ENCODE data around the gene CDCP1. TPM values are rescaled to one million over a fixed set of nuclear protein-coding genes. Genes with fewer than 3 reads are reported as not detected.

Gene CDCP1
- total RNA-seq, 1 donor: 14.0 TPM

DNA sequence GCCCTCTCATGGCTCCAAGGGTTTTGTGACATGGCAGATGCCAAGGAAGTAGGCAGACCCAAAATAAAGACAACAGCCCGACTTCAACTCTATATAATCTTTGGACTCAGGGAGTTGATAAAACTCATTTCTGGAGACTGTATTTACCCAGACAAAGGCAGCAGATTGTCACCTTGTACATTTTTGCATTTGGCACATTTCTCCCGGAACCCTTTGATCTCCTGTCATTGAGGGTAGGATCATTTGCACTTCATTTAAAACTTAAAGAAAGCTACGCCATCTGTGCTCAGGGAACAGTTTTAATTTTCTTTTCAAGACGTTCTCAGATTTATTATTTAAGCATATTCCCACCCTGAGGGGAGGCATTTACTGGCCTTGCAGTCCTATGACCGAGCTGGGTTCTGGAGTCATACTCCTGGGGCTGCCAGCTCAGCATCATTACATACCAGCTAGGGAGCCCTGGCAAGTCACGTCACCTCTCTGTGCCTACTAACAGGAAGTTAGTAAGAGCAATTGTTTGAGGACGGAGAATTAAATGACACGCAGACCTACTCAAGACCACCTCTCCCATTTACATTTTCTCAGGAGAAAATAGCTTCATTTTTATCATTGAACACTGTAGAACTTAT is 5.9 kb downstream of the CDCP1 start:
- no peak for DNase-seq (ENCODE audit: low read depth in 2 of 3, low spot score in 2 of 3)

DNA sequence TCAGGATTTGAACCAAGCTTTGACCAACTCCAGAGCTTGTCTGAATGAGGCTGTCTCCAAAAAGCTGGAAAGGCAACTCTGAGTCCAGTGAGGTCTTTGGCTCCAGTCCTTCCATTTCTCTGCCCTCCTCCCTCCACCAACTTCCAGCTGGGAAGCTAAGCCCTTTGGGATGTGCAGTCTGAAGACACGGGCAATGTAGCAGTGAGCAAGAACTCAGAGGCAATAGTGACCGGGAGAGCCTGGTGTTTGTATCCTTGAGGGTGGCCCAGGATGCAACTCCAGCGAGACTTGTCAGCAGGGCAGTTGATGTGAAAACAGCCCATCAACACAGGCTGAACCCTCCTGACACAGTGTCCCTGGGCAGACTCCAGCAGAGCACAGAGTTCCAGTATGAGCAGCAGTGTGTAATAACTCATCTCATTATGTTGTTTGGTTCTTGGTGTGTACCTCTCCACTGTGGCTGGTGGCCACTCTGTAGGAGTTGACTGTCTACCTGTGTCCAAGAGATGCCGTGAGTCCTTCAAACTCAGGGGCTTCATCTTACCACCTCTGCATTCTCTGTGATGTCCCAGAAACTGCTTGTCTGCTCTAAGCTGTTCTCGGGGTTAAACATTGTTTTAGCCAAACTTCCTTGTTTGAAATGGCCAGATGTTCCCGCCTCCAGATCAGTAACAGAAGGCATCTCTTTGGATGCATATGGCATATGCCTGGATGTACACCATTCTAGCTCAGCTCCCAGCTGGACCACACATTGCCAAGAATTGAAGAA is 6.6 kb downstream of the CDCP1 start:
- no peak for DNase-seq (ENCODE audit: low read depth in 2 of 3, low spot score in 2 of 3)

DNA sequence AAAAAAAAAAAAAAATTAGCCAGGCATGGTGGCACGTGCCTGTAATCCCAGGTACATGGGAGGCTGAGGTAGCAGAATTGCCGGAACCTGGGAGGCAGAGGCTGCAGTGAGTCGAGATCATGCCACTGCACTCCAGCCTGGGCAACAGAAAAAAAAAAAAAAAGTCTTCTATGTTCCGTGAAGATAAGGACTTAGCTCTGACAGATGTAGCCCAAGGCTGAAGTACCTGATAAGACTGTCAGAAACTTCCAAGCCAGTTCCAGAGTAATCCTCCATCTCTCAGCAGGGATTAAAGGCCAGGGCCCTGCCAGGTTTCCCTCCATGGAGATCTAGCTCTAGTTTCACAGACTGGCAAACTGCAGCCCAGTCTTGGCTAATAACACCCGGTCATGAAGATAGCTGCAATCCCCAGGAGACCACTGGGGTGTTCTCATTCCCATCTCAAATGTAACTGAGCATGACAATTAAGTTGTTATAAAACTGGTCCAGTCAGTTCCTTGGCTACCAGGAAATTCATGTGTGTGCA is 8.5 kb downstream of the CDCP1 start:
- peak in 1 of 3 donors; percentile 7 for DNase-seq (ENCODE audit: low read depth in 2 of 3, low spot score in 2 of 3)

DNA sequence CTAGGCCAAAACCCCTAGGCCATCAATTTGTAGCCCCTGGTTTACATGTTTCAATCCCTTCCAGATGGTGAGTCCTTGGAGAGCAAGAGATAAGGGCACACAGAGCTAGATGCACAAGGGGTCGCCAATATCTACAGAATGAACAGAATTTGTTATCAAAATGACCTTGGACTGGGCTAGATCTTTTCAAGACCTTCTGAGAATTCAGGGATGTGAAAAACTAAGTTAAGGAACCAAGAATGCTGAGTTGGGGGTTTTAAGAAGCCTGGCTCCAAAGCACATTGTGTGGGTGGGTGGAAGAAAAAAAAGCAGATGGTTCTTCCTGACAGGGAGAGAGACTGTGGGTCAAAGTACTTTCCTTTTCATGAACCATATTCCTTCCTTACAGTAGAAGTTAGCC is 10.2 kb downstream of the CDCP1 start:
- DNase-seq (ENCODE audit: low read depth in 2 of 3, low spot score in 2 of 3): no peak

DNA sequence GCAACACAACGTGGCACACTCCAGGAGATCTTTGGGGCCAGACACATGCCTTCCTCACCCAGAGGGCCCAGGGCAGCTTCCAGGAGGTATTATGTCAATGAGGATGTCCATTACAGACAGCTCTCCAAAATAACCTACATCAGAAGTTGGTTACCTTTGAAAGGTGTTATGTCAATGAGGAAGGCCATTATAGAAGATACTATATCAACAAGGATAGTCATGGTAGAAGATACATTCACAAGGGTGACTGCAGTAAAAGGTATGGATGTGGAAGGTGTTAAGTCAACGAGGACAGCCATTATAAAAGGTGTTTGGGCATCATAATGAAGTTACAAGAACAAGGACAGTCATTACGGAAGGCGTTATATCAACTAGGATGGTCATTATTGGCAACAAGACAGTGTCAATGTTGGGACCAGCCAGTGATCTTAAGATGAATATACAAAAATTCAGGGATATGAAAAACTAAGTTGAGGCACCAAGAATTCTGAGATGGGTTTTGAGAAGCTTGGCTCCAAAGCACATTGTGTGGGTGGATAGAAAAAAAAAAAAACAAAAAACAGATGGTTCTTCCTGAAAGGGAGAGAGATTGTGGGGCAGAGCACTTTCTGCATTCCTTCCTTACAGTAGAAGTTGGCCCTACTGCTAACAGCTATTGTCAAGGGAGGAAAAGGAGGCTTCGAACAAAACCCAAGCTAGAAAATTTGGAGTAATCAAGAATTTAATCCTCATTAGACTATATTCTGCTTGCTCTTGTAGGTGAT is 11.2 kb downstream of the CDCP1 start:
- DNase-seq (ENCODE audit: low read depth in 2 of 3, low spot score in 2 of 3): no peak

DNA sequence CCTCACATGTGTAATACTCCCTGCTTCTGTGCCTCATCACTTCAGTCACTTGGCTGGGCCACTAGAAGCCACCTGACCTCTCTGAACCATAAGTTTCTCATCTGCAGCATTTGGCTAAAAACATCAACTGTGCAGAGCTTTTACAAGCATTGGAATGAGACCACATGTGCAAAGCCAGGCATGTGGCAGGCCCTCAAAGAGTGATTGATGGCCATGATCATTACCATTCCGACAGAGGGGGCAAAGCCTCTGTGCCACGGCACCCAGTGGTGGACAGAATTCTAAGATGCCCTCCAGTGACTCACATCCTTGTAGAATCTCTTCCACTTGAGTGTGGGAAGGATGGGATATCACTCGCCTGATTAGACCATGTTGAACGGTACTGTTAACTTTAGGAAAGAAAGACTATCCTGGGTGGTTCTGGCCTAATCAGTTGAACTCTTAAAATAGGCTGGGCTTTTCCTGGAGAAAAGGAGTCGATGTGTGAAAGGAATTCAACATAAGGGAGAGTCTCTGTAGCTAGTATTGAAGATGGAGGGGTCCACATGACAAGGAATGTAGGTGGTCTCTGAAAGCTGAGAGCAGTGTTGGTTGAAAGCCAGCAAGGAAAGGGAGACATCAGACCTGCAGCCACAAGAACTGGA is 13.5 kb downstream of the CDCP1 start:
- no peak for DNase-seq (ENCODE audit: low read depth in 2 of 3, low spot score in 2 of 3)

DNA sequence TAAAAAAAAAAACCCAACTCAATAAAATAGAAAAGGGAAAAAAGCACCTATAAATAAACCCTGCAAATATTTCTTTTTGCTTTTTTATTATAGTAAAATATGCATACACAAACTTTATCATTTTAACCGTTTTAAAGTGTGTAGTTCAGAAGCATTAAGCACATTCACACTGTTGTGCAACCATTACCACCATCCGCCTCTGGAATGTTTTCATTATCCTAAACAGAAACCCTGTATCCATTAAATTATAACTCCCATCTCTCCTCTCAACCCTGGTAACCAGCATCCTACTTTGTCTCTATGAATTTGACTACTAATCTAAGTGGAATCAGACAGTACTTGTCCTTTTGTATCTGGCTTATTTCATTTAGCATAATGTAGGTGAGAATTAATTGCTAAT is 15.0 kb downstream of the CDCP1 start:
- DNase-seq (ENCODE audit: low read depth in 2 of 3, low spot score in 2 of 3): no peak

DNA sequence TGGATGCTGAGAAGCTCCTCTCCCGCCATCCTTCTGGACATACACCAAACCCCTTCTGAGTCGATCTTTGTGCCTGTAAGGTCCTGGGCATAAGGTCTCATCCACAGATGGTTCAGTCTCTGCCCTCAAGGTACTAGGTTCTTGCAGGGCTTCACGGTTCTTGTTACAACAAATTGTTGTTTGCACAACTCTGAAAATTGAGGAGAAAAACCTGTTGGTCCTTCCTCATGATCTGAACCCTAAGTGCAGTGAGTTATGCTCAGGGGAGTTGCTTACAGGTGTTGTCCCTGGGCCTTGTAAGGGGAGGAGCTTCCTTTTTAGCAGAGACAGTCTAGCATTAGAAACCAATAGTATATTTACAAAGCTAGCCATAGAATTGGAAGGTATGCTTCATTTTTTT is 15.7 kb downstream of the CDCP1 start:
- no peak for DNase-seq (ENCODE audit: low read depth in 2 of 3, low spot score in 2 of 3)

DNA sequence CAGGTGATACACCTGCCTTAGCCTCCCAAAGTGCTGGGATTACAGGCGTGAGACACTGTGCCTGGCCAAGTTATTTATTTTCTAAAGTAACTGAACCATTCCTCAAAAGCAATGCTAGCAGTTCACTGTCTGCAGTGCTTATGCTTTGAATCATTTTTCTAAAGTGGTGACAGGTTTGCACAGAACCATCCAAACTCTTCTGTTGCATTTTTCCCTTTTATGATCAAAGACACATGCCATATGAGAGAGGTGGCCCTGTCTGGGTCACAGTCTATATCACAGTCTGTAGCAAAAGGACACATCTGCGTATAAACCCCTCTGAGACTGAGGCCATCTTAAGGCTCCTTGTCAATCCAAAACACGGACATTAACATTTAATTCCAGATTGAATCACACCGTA is 17.2 kb downstream of the CDCP1 start:
- no peak for DNase-seq (ENCODE audit: low read depth in 2 of 3, low spot score in 2 of 3)

DNA sequence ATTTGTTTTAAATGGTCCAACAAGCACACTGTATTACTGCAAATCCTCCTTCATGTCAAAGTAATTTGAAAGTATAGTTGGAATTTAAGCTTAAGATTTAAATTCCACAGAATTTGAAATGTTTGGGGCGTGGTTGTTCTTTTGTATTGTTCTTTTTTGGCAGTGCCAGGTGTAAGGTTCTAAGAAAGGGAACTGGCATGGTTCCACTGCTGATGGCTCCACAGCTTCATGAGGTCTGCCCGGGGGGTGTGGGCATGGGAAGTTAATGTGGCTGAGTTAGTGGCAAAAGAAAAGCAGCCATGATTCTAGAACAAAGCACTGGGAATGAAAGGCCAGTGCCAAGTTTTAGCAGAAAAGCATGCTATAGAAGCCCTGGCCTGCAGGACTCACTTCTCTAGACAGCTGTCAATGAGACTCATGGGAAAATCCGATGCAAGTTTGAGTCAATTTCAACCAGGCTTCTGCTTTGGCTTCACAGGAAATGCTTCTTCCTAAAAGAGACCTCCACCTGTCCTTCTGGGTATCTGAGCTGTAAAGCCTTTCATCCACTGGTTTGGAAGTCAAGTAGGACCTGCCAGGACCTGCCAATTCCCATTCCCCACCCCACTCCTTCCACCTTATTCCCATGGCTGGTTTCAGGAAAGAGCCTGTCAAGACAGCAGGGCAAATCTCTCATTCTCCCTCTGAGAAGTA is 18.9 kb downstream of the CDCP1 start:
- DNase-seq (ENCODE audit: low read depth in 2 of 3, low spot score in 2 of 3): no peak

DNA sequence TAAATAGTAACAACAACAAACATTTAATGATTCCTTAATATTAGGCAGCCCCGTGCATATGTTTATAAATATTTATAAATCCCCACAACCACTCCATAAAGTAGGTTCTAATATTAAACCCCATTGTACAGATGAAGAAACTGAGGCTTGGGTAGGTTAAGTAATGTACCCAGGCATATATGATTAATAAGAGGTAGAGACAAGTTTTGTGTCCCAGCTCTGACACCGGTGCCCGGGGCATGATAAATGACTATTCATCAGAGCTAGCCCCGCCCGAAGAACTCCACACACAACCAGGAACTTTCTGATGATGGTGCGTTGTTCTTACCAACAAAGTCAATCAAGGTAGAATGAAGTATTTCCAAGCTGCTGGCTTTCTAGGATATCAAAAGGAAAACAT is 19.4 kb downstream of the CDCP1 start:
- DNase-seq (ENCODE audit: low read depth in 2 of 3, low spot score in 2 of 3): no peak

DNA sequence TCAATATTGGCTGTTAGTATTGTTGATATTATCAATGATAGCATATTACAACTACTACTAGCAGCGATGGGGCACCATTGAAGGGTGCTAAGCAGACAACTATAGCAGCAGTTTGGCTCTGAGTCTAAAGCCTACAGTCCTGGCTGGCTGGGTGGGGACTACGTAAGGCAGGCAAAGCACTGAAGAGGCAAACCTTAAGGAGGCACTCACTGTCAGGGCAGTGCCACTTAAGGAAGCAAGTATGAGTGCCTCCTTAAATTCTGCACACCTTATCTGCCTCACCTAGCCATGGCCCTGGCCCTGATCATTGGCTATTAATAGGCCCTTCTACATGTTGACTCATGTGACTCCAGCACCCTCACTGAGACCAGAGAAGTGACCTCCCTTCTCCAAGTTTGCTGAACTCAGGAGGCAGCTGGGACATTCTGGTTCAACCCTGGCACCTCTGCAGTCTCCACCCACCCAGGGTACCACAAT is 20.6 kb downstream of the CDCP1 start:
- no peak for DNase-seq (ENCODE audit: low read depth in 2 of 3, low spot score in 2 of 3)

DNA sequence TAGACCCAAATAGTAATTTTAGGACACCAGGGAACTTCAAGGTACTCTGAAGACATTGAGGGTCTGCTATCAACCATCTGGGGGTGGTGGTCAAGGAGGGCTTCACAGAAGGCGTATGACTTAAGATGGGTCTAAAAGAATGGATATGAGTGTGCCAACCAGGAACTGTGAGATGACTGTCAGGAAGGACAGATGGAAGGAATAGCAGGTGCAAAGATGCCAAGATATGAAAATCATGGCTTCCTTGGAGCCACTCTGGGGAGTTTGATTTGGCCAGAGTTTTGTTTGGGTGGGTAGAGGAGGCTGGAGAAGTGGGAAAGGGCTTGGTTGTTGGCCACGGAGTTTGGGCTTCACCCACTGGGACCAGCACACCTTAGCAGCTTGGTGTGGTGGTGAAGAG is 21.2 kb downstream of the CDCP1 start:
- DNase-seq (ENCODE audit: low read depth in 2 of 3, low spot score in 2 of 3): no peak

DNA sequence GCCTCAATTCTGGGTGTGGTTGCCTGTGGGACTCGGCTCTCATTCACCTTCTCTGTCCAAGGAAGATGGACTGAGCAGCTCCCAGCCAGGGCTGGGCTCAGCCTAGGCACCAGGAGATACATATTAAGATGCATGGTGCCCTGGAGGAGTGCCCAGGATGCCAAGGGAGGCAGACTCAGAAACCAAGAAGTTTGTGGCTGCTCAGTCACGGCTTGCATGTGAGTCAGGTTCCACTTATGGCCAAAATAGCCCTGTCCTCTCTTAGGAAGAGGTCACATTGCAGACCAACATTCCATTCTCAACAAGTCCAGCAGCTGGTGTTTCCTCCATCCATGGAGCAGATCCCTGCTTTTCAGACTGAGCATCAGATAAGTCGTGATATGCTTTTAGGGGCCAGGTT is 21.8 kb downstream of the CDCP1 start:
- no peak for DNase-seq (ENCODE audit: low read depth in 2 of 3, low spot score in 2 of 3)

DNA sequence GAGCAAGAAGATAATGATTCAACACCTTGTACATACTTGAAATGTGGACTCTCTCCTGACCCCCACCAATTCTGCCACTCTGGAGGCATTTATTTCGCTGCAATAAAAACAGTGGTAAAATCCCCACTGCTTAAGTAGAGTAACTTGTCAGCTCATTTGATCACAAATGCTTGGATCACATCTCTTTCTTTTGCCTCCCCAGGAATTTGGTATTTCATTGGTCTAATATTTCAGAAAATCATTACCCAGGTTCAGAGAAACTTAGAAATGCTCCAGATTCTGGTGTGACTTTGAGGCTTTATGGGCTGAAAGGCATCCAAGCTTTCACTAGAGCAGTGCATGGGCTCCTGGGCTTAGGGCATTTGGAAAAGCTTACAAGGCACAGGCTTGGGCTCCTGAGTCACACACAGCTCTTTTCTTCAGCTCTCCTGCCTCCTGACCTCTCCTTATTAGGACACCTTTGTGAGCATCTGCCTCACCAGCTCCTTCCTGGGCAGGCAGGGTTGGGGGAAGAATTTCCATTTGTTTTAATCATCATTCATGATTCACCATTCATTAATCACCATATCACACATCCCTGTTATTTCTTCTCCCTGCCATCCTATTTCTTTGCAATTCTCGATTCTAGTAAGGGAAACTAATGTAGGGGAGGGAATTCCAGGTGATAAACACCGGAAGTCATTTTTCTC is 22.5 kb downstream of the CDCP1 start:
- DNase-seq (ENCODE audit: low read depth in 2 of 3, low spot score in 2 of 3): no peak

DNA sequence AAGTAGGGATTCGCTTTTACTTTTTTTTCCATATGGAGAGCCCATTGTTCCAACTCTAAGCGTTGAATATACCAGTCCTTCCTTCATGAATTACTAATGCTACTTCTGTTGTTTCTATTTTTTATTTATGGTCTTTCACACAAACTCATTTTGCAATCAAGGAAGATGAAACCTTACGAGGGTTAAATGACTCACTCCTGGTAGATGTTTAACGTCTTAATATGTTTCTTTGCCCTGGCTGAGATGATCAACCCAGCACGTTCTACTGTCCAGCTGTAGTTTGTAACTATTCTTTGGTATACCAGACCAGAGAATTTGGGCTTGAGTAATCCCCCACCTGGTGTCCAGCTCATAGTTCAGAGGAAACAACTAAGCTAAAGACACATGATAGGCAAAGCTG is 23.1 kb downstream of the CDCP1 start:
- no peak for DNase-seq (ENCODE audit: low read depth in 2 of 3, low spot score in 2 of 3)

DNA sequence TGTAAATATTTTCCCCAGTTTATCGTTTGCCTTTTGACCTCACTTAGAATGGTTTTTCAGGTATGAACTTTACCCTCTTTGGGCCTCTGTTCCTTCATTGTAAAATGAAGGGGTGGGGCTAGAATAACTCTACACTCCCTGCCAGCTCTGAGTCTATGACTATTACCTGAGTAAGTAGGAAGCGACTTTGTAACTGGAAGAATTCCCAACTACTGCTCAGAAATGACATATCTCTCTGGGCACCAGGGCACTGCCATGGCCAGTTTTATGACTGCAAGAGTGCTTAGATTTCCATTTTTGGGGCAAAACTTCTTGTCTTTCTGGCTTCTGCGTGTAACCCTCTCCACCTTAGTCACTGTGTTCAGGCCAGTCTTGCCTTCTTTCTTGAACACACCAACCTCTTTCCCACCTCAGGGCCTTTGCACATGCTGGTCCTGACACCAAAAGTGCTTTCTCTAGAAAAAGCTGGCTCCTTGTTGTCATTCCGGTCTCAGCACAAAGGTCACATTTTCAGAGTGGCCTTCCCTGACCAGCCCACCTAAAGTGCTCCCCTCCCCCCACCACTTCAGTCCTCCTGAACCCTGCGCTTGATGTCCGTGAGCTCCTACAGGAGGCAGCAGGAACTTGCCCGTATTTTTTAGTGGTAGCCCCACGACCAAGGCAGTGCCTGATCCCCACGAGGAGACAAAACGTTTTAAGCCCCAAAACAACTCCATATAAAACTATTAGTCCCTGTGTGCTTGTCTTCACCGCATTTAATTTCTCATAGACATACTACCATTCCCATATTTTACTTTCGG is 25.6 kb downstream of the CDCP1 start:
- no peak for DNase-seq (ENCODE audit: low read depth in 2 of 3, low spot score in 2 of 3)

DNA sequence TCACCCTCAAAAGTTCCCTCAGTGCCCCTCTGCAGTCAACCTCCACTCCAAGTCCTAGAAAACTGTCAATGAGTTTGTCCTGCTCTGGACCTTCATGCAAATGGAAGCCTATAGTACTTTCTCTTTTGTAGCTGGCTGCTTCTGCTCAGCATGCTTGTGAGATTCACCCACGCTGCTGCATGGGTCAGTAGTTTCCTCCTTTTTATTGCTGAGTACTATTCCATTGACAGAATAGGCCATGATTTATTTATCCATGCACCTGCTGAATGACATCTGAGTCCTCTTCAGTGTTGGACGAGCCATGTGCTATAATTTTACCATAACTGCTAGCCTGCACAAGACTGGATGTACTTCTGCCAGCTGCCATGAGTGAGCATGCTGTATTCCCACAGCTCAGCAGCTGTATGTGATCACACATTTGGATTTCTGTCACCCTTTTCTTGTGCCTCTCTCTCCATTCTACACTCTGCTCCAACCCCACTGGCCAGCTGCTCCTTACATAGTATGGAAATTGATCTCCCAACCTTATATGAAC is 26.3 kb downstream of the CDCP1 start:
- DNase-seq (ENCODE audit: low read depth in 2 of 3, low spot score in 2 of 3): no peak

DNA sequence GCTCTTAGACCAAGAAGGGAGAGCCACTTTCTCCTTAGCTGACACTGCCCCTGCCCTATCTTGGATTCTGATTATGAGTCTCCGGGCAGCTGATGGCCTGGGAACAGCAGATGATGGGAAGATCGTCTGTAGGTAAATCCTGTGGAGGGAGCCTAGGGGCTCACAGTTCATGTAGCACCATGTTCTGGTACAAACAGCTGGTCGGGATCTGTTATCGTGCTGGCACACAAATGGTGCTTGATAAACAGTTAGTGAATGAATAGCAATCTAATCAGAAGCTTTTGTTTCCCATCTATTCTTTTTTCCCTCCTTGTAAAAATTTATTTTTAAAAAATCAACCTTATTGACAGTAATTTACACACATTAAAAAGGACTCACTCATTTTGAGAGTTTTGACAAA is 26.8 kb downstream of the CDCP1 start:
- no peak for DNase-seq (ENCODE audit: low read depth in 2 of 3, low spot score in 2 of 3)
